H9 (cell line): ENCODE results near the gene MIPEP. TPM values are rescaled to one million over a fixed set of nuclear protein-coding genes. Genes with fewer than 3 reads are reported as not detected.

Experiments
- DNase-seq: peaks from one replicate; pipeline ENCODE4 v3.0.0-alpha.2; 2017
- H2AFZ ChIP-seq: one replicate; pipeline ENCODE4 v1.6.1; 2013; ENCODE audit warnings: mild to moderate bottlenecking, low read length, control low read depth, moderate library complexity
- H2AK5ac ChIP-seq: 2 replicates; pipeline ENCODE4 v1.6.1; 2013; ENCODE audit warnings: low read length, control low read depth, mixed read lengths; ENCODE audit not compliant: insufficient read length
- H2BK120ac ChIP-seq: one replicate; pipeline ENCODE4 v1.6.1; 2013; ENCODE audit warnings: low read depth, mild to moderate bottlenecking, low read length, control low read depth, inconsistent platforms; ENCODE audit not compliant: poor library complexity, severe bottlenecking
- H2BK12ac ChIP-seq: 2 replicates; pipeline ENCODE4 v1.6.1; 2013; ENCODE audit warnings: low read length, control low read depth, mixed read lengths, low read depth; ENCODE audit not compliant: insufficient read length
- H2BK15ac ChIP-seq: 2 replicates; pipeline ENCODE4 v1.6.1; 2013; ENCODE audit warnings: low read depth, low read length, control low read depth
- H2BK20ac ChIP-seq: one replicate; pipeline ENCODE4 v1.6.1; 2013; ENCODE audit warnings: low read depth, mild to moderate bottlenecking, low read length, control low read depth, inconsistent platforms; ENCODE audit not compliant: poor library complexity, severe bottlenecking
- H2BK5ac ChIP-seq: 2 replicates; pipeline ENCODE4 v1.6.1; 2013; ENCODE audit warnings: low read length, control low read depth, mixed read lengths; ENCODE audit not compliant: insufficient read length
- H3K14ac ChIP-seq: 2 replicates; pipeline ENCODE4 v1.6.1; 2013; ENCODE audit warnings: low read length, control low read depth; ENCODE audit not compliant: insufficient read depth
- H3K18ac ChIP-seq: 2 replicates; pipeline ENCODE4 v1.6.1; 2013; ENCODE audit warnings: low read depth, mild to moderate bottlenecking, mixed read lengths, low read length, control low read depth; ENCODE audit not compliant: insufficient read length
- H3K23ac ChIP-seq: 2 replicates; pipeline ENCODE4 v1.6.1; 2013; ENCODE audit warnings: low read length, control low read depth, mixed read lengths, low read depth; ENCODE audit not compliant: insufficient read length
- H3K23me2 ChIP-seq: 2 replicates; pipeline ENCODE4 v1.6.1; 2013; ENCODE audit warnings: low read depth, mild to moderate bottlenecking, mixed read lengths, low read length, control low read depth; ENCODE audit not compliant: insufficient read length, poor library complexity, severe bottlenecking
- H3K27ac ChIP-seq: 2 replicates; pipeline ENCODE4 v1.5.1; 2013; ENCODE audit warnings: low read length, control low read depth, mixed read lengths, low read depth; ENCODE audit not compliant: insufficient read length
- H3K27me3 ChIP-seq: 2 replicates; pipeline ENCODE4 v1.6.1; 2013; ENCODE audit warnings: low read length, control low read depth, inconsistent platforms; ENCODE audit not compliant: insufficient read depth
- H3K4ac ChIP-seq: 2 replicates; pipeline ENCODE4 v1.6.1; 2013; ENCODE audit warnings: low read depth, mild to moderate bottlenecking, control low read depth, inconsistent platforms, low read length, moderate library complexity
- H3K4me1 ChIP-seq: 2 replicates; pipeline ENCODE4 v1.6.1; 2013; ENCODE audit warnings: low read length, control low read depth, inconsistent platforms; ENCODE audit not compliant: insufficient read depth
- H3K4me2 ChIP-seq: 2 replicates; pipeline ENCODE4 v1.6.1; 2013; ENCODE audit warnings: low read length, control low read depth, mixed read lengths; ENCODE audit not compliant: insufficient read length, insufficient read depth
- H3K56ac ChIP-seq: 2 replicates; pipeline ENCODE4 v1.6.1; 2013; ENCODE audit warnings: low read depth, mild to moderate bottlenecking, mixed read lengths, low read length, control low read depth; ENCODE audit not compliant: insufficient read length
- H3K79me1 ChIP-seq: 2 replicates; pipeline ENCODE4 v1.6.1; 2013; ENCODE audit warnings: low read depth, mild to moderate bottlenecking, moderate library complexity, low read length, control low read depth, inconsistent platforms; ENCODE audit not compliant: insufficient read depth, poor library complexity, severe bottlenecking
- H3K79me2 ChIP-seq: 2 replicates; pipeline ENCODE4 v1.6.1; 2013; ENCODE audit warnings: low read length, control low read depth, inconsistent platforms; ENCODE audit not compliant: insufficient read depth
- H3K9ac ChIP-seq: 2 replicates; pipeline ENCODE4 v1.6.1; 2013; ENCODE audit warnings: low read length, control low read depth, mixed read lengths; ENCODE audit not compliant: insufficient read length; ENCODE audit errors: extremely low read depth
- H3K9me3 ChIP-seq: one replicate; pipeline ENCODE4 v1.6.1; 2013; ENCODE audit warnings: low read depth, low read length, inconsistent platforms; ENCODE audit not compliant: control insufficient read depth
- H3T11ph ChIP-seq: one replicate; pipeline ENCODE4 v1.6.1; 2013; ENCODE audit warnings: mild to moderate bottlenecking, low read length, control low read depth, inconsistent platforms
- H4K20me1 ChIP-seq: one replicate; pipeline ENCODE4 v1.6.1; 2013; ENCODE audit not compliant: control insufficient read depth, insufficient read length, insufficient read depth
- H4K5ac ChIP-seq: 2 replicates; pipeline ENCODE4 v1.6.1; 2013; ENCODE audit warnings: low read depth, mild to moderate bottlenecking, mixed read lengths, low read length, control low read depth; ENCODE audit not compliant: insufficient read length
- H4K8ac ChIP-seq: replicated peaks from 2 replicates; pipeline ENCODE4 v1.6.1; 2013; ENCODE audit warnings: low read length, control low read depth, mixed read lengths, low read depth; ENCODE audit not compliant: insufficient read length
- H4K91ac ChIP-seq: 2 replicates; pipeline ENCODE4 v1.6.1; 2013; ENCODE audit warnings: low read depth, mild to moderate bottlenecking, moderate library complexity, mixed read lengths, low read length, control low read depth; ENCODE audit not compliant: insufficient read length
- H3K27ac Mint-ChIP-seq, 3 experiments: 2 replicates in 2 of 3; 3 replicates in 1 of 3; pipeline ENCODE4 v1.8.0; 2020 to 2021; ENCODE audit warnings: mixed read lengths in 3 of 3, mild to moderate bottlenecking in 1 of 3, moderate library complexity in 1 of 3
- H3K27me3 Mint-ChIP-seq: 2 replicates; pipeline ENCODE4 v1.8.0; 2021; ENCODE audit warnings: low read depth, mild to moderate bottlenecking, moderate library complexity, mixed read lengths
- H3K36me3 Mint-ChIP-seq, 3 experiments: 2 replicates in 2 of 3; 3 replicates in 1 of 3; pipeline ENCODE4 v1.8.0; 2020 to 2021; ENCODE audit warnings: low read depth in 3 of 3, mixed read lengths in 3 of 3; ENCODE audit not compliant: insufficient read depth in 1 of 3
- H3K4me1 Mint-ChIP-seq, 2 experiments: 2 replicates each; pipeline ENCODE4 v1.8.0; 2020; ENCODE audit warnings: mixed read lengths in 2 of 2
- H3K4me3 Mint-ChIP-seq, 2 experiments: 2 replicates in 1 of 2; 3 replicates in 1 of 2; pipeline ENCODE4 v1.8.0; 2020 to 2021; ENCODE audit warnings: mild to moderate bottlenecking in 2 of 2, mixed read lengths in 2 of 2, moderate library complexity in 1 of 2
- H3K9me3 Mint-ChIP-seq, 2 experiments: 2 replicates in 1 of 2; 3 replicates in 1 of 2; pipeline ENCODE4 v1.8.0; 2020; ENCODE audit warnings: mild to moderate bottlenecking in 2 of 2, mixed read lengths in 2 of 2, moderate library complexity in 1 of 2
- CTCF ChIP-seq: fragments of 200-600 bp; sonication (generic); conservative IDR thresholded peaks from 3 replicates; pipeline ENCODE4 v1.8.0; 2021; ENCODE audit warnings: antibody characterized with exemption, mild to moderate bottlenecking
- WGBS: extraction: QIAGEN DNeasy Blood & Tissue Kit; methylation state at CpG from one replicate; pipeline ENCODE4 v1.1.7; 2013; ENCODE audit warnings: missing lambda C conversion rate, low lambda C conversion rate, mixed read lengths; ENCODE audit not compliant: insufficient read length; ENCODE audit errors: extremely low coverage; 5-methylcytosine and 5-hydroxymethylcytosine counted together
- total RNA-seq: library from RNA; stranded (reverse); gene quantifications from 2 replicates; pipeline ENCODE4 v1.2.1, GENCODE V29; 2021

Gene MIPEP
- total RNA-seq, 1 experiment from 2014 or later: 18.5 TPM

GRCh38 chr13:23928985-23929384 lies 39.8 kb upstream of the MIPEP start:
- Histone ChIP-seq H2BK12ac (no peak overlapping the region), H2AFZ (no peak overlapping the region), H3T11ph (no peak overlapping the region), H2AK5ac (no peak overlapping the region), H4K5ac (no peak overlapping the region), H3K27ac (no peak overlapping the region), H3K79me1 (no peaks in the 10 kb centered on the region), H4K91ac (no peak overlapping the region), H2BK20ac (no peak overlapping the region), H3K4me1 (no peaks in the 10 kb centered on the region), H3K18ac (no peak overlapping the region), H2BK15ac (no peak overlapping the region), H4K8ac (no peak overlapping the region), H3K4ac (no peak overlapping the region), H2BK120ac (no peak overlapping the region), H3K27me3 (no peaks in the 10 kb centered on the region), H3K56ac (no peak overlapping the region), H3K9ac (no peak overlapping the region), H3K4me2 (no peak overlapping the region), H3K23ac (no peak overlapping the region), H3K23me2 (no peaks in the 10 kb centered on the region), H4K20me1 (no peaks in the 10 kb centered on the region), H3K79me2 (peaks cover 2% of the 10 kb centered on the region; the same call in 1 of the 2 replicates), H3K9me3 (no peaks in the 10 kb centered on the region), H3K14ac (no peak overlapping the region), H2BK5ac (no peak overlapping the region)
- no peaks in the 10 kb centered on the region for H3K4me1 Mint-ChIP-seq
- H3K9me3 Mint-ChIP-seq: no peaks in the 10 kb centered on the region
- no peak overlapping the region for H3K4me3 Mint-ChIP-seq
- DNase-seq: no peak
- no peaks in the 10 kb centered on the region for H3K27me3 Mint-ChIP-seq
- TF ChIP-seq CTCF: no peak
- no peaks in the 10 kb centered on the region for H3K36me3 Mint-ChIP-seq
- H3K27ac Mint-ChIP-seq: no peak overlapping the region
- no CpG with 5 or more reads among the region's 2 CpGs for WGBS
